HepG2 (cell line): ENCODE measurements around the gene ZMYND8. TPM values are rescaled to one million over a fixed set of nuclear protein-coding genes. Genes with fewer than 3 reads are reported as not detected.

ENCODE experiments used
- ARNTL ChIP-seq: sonication (generic); formaldehyde crosslinking; IDR thresholded peaks from 2 replicates; pipeline ENCODE4 v1.4.0; 2020; ENCODE audit warnings: mild to moderate bottlenecking, missing genetic modification reagents
- ATF1 ChIP-seq: IDR thresholded peaks from 2 replicates; pipeline ENCODE4 v1.6.1; 2016; ENCODE audit warnings: mild to moderate bottlenecking, control low read depth
- CCAR2 ChIP-seq: fragments of 200-400 bp; formaldehyde crosslinking; optimal IDR thresholded peaks from 2 replicates; pipeline ENCODE3; 2018; ENCODE audit warnings: low read depth, mild to moderate bottlenecking, low read length, moderate library complexity
- HNF4A ChIP-seq: sonication (generic); formaldehyde crosslinking; IDR thresholded peaks from 2 replicates; pipeline ENCODE4 v1.4.0; 2020; ENCODE audit warnings: missing genetic modification reagents
- HOXA7 ChIP-seq: sonication (generic); formaldehyde crosslinking; IDR thresholded peaks from 2 replicates; pipeline ENCODE4 v1.8.1; 2022; ENCODE audit warnings: mild to moderate bottlenecking, missing genetic modification reagents, moderate library complexity
- JUN ChIP-seq: sonication (generic); formaldehyde crosslinking; IDR thresholded peaks from 2 replicates; pipeline ENCODE4 v1.4.0; 2020; ENCODE audit warnings: mild to moderate bottlenecking, missing genetic modification reagents
- JUND ChIP-seq: sonication (generic); formaldehyde crosslinking; IDR thresholded peaks from 2 replicates; pipeline ENCODE4 v1.8.0; 2022; ENCODE audit warnings: mild to moderate bottlenecking, missing genetic modification reagents
- MXD4 ChIP-seq: IDR thresholded peaks from 2 replicates; pipeline ENCODE4 v1.6.1; 2016; ENCODE audit warnings: mild to moderate bottlenecking, missing biosample characterization, missing genetic modification reagents
- NR2F6 ChIP-seq, 2 experiments: IDR thresholded peaks; 2 replicates each; pipeline ENCODE4 v1.6.1; 2016; ENCODE audit warnings: antibody characterized with exemption in 1 of 2, mild to moderate bottlenecking in 1 of 2
- PATZ1 ChIP-seq: sonication (generic); formaldehyde crosslinking; IDR thresholded peaks from 2 replicates; pipeline ENCODE4 v1.4.0; 2020; ENCODE audit warnings: missing genetic modification reagents
- SNAPC2 ChIP-seq: sonication (generic); formaldehyde crosslinking; IDR thresholded peaks from 2 replicates; pipeline ENCODE4 v1.8.1; 2022; ENCODE audit warnings: mild to moderate bottlenecking, missing genetic modification reagents
- TCF7 ChIP-seq: sonication (generic); IDR thresholded peaks from 2 replicates; pipeline ENCODE4 v1.6.1; 2016; ENCODE audit warnings: antibody characterized with exemption, low read depth
- TRIM22 ChIP-seq: fragments of 450-650 bp; IDR thresholded peaks from 2 replicates; pipeline ENCODE4 v1.6.1; 2017
- ZKSCAN8 ChIP-seq: IDR thresholded peaks from 2 replicates; pipeline ENCODE4 v1.6.1; 2016; ENCODE audit warnings: borderline replicate concordance, missing genetic modification reagents, missing compliant biosample characterization
- ZNF296 ChIP-seq: sonication (generic); formaldehyde crosslinking; conservative IDR thresholded peaks from 2 replicates; pipeline ENCODE4 v1.5.0; 2020; ENCODE audit warnings: mild to moderate bottlenecking, missing genetic modification reagents
- ZNF549 ChIP-seq: sonication (generic); formaldehyde crosslinking; IDR thresholded peaks from 2 replicates; pipeline ENCODE4 v1.5.0; 2020; ENCODE audit warnings: missing genetic modification reagents
- ZNF563 ChIP-seq: sonication (generic); formaldehyde crosslinking; IDR thresholded peaks from 2 replicates; pipeline ENCODE4 v1.8.0; 2022; ENCODE audit warnings: mild to moderate bottlenecking, moderate library complexity, missing genetic modification reagents
- ZNF564 ChIP-seq: sonication (generic); formaldehyde crosslinking; IDR thresholded peaks from 2 replicates; pipeline ENCODE4 v1.8.1; 2023; ENCODE audit warnings: mild to moderate bottlenecking, missing genetic modification reagents
- ZNF605 ChIP-seq: sonication (generic); formaldehyde crosslinking; IDR thresholded peaks from 2 replicates; pipeline ENCODE4 v1.8.0; 2022; ENCODE audit warnings: mild to moderate bottlenecking, missing genetic modification reagents
- ZNF841 ChIP-seq: sonication (generic); formaldehyde crosslinking; IDR thresholded peaks from 2 replicates; pipeline ENCODE4 v1.8.1; 2023; ENCODE audit warnings: missing genetic modification reagents, borderline replicate concordance
- polyA plus RNA-seq, 8 experiments: library from polyadenylated mRNA; depleted of rRNA in 3 of 8; stranded (reverse) in 7 of 8; unstranded in 1 of 8; fragments of >200 nt; fragmentation: Illumina TruSeq in 4 of 8; extraction: Trizol in 4 of 8; gene quantifications; 2 replicates each; pipeline versions ENCODE4 v1.2.1 to v1.2.3, GENCODE V29; 2011 to 2016; ENCODE audit warnings: low read depth in 4 of 8, missing spikeins in 1 of 8, mixed read lengths in 1 of 8; ENCODE audit not compliant: insufficient read depth in 1 of 8
- total RNA-seq, 5 experiments: library from RNA; depleted of rRNA; stranded (reverse); fragments of >200 nt; fragmentation: Illumina TruSeq; extraction: Trizol; gene quantifications; 2 replicates each; pipeline ENCODE4 v1.2.3, GENCODE V29; 2016; ENCODE audit warnings: low read depth in 1 of 5
- TF ChIP-seq, protein P1 (sequence below): sonication (generic); formaldehyde crosslinking; IDR thresholded peaks from 2 replicates; pipeline ENCODE4 v1.4.0; 2020; ENCODE audit warnings: low read depth, missing genetic modification reagents
- TF ChIP-seq, protein P2 (sequence below): sonication (generic); formaldehyde crosslinking; IDR thresholded peaks from 2 replicates; pipeline ENCODE4 v1.4.0; 2020; ENCODE audit warnings: mild to moderate bottlenecking, missing genetic modification reagents

ZMYND8 gene
- total and polyA plus RNA-seq, 2 of the 13 experiments (the other 11 are each of a cell fraction or from before 2014, with no cell fraction given) = 53.9 to 84.7 TPM

GRCh38 chr20:47357296-47358038 lies 968 bp upstream of the ZMYND8 start (continued):
- TF ChIP-seq JUND (peak; percentile 62; the same call in 1 of the 2 replicates), ZNF605 (CRISPR knock-in tag) (peak; percentile 89), HNF4A (CRISPR knock-in tag) (peak; percentile 84), JUN (CRISPR knock-in tag) (no peak), NR2F6 (IDR thresholded peaks at IDR 0.05) (peak; percentile 55), NR2F6 (CRISPR knock-in tag; IDR thresholded peaks at IDR 0.05) (peak; percentile 87), MXD4 (CRISPR knock-in tag) (peak; percentile 95), SNAPC2 (CRISPR knock-in tag) (peak; percentile 91), ZNF841 (CRISPR knock-in tag) (peak; percentile 89; the same call in 1 of the 2 replicates), ARNTL (CRISPR knock-in tag) (peak; percentile 84), ZNF563 (peak; percentile 92; the same call in 1 of the 2 replicates), HOXA7 (CRISPR knock-in tag) (0 out of 2 replicates have a peak, but pooled peaks have one; percentile 89), ZNF564 (peak; percentile 94), ZNF296 (CRISPR knock-in tag) (peak; percentile 19; the same call in 1 of the 2 replicates), CCAR2 (peak; percentile 94), TRIM22 (no peak), TCF7 (peak; percentile 50; the same call in 1 of the 2 replicates), ZKSCAN8 (CRISPR knock-in tag) (peak; percentile 97), ATF1 (CRISPR knock-in tag) (no peak), ZNF549 (peak; percentile 82; the same call in 1 of the 2 replicates), PATZ1 (peak; percentile 97)
- TF ChIP-seq, protein P1, sequence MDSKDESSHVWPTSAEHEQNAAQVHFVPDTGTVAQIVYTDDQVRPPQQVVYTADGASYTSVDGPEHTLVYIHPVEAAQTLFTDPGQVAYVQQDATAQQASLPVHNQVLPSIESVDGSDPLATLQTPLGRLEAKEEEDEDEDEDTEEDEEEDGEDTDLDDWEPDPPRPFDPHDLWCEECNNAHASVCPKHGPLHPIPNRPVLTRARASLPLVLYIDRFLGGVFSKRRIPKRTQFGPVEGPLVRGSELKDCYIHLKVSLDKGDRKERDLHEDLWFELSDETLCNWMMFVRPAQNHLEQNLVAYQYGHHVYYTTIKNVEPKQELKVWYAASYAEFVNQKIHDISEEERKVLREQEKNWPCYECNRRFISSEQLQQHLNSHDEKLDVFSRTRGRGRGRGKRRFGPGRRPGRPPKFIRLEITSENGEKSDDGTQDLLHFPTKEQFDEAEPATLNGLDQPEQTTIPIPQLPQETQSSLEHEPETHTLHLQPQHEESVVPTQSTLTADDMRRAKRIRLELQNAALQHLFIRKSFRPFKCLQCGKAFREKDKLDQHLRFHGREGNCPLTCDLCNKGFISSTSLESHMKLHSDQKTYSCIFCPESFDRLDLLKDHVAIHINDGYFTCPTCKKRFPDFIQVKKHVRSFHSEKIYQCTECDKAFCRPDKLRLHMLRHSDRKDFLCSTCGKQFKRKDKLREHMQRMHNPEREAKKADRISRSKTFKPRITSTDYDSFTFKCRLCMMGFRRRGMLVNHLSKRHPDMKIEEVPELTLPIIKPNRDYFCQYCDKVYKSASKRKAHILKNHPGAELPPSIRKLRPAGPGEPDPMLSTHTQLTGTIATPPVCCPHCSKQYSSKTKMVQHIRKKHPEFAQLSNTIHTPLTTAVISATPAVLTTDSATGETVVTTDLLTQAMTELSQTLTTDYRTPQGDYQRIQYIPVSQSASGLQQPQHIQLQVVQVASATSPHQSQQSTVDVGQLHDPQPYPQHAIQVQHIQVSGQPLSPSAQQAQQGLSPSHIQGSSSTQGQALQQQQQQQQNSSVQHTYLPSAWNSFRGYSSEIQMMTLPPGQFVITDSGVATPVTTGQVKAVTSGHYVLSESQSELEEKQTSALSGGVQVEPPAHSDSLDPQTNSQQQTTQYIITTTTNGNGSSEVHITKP (CRISPR knock-in tag) = peak; percentile 90
- TF ChIP-seq, protein P2, sequence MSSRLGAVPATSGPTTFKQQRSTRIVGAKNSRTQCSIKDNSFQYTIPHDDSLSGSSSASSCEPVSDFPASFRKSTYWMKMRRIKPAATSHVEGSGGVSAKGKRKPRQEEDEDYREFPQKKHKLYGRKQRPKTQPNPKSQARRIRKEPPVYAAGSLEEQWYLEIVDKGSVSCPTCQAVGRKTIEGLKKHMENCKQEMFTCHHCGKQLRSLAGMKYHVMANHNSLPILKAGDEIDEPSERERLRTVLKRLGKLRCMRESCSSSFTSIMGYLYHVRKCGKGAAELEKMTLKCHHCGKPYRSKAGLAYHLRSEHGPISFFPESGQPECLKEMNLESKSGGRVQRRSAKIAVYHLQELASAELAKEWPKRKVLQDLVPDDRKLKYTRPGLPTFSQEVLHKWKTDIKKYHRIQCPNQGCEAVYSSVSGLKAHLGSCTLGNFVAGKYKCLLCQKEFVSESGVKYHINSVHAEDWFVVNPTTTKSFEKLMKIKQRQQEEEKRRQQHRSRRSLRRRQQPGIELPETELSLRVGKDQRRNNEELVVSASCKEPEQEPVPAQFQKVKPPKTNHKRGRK (CRISPR knock-in tag) = peak; percentile 85
